Hepatic stellate cell (primary cell): ENCODE data around the gene PKP4.
"Not testable (repeated sequence)": the region's sequence is repeated elsewhere in the genome, so short reads cannot be mapped to it uniquely, and the experiment has no call there.

Experiments
- DNase-seq: peaks from one replicate; pipeline ENCODE4 v3.0.0; 2011; ENCODE audit warnings: low spot score

PKP4 gene, protein sequence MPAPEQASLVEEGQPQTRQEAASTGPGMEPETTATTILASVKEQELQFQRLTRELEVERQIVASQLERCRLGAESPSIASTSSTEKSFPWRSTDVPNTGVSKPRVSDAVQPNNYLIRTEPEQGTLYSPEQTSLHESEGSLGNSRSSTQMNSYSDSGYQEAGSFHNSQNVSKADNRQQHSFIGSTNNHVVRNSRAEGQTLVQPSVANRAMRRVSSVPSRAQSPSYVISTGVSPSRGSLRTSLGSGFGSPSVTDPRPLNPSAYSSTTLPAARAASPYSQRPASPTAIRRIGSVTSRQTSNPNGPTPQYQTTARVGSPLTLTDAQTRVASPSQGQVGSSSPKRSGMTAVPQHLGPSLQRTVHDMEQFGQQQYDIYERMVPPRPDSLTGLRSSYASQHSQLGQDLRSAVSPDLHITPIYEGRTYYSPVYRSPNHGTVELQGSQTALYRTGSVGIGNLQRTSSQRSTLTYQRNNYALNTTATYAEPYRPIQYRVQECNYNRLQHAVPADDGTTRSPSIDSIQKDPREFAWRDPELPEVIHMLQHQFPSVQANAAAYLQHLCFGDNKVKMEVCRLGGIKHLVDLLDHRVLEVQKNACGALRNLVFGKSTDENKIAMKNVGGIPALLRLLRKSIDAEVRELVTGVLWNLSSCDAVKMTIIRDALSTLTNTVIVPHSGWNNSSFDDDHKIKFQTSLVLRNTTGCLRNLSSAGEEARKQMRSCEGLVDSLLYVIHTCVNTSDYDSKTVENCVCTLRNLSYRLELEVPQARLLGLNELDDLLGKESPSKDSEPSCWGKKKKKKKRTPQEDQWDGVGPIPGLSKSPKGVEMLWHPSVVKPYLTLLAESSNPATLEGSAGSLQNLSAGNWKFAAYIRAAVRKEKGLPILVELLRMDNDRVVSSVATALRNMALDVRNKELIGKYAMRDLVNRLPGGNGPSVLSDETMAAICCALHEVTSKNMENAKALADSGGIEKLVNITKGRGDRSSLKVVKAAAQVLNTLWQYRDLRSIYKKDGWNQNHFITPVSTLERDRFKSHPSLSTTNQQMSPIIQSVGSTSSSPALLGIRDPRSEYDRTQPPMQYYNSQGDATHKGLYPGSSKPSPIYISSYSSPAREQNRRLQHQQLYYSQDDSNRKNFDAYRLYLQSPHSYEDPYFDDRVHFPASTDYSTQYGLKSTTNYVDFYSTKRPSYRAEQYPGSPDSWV

DNA sequence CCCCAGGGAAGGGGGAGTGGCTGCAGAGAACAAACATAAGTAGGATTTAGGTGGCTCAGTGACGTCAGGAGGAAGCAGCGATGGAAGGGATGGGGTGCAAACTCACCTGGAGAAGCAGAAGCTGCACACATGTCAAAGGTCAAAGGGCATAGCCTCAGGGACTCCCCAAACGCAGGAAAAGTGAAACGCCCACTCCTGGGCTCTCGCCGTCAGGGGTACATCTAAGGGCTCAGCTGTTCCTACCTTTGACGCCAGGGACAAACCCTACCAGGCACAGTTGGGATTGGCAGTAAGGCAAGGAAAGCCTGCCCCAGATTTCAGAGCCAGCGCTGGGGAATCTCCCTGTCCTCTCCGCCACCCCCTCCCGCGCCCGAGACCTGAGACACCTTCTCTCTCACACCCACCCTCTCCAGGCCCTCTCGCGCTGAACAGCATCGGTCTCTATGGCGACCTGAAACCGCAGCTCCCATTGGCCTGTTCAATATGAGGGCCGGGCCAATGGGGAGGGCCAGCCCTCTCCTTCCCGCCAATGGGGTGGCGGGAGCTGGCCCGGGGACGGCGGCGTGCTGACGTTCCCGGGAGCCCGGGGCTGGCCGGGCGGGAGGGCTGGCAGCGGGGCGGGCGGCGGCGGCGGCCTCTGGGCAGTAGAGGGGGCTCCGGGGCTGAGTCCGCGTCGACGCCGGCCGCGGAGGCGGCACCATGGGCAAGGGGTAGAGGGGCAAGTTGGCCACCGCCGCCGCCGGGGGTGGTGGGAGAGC is at the start of gene PKP4, which contains the start of gene CCDC148:
TSS of gene PKP4 (plus strand) at position 644 of the 758 bp plus-strand sequence. CDS start 76,233 bp downstream, outside the sequence.
TSS of gene CCDC148 (minus strand) at position 445 of the 758 bp plus-strand sequence. CDS start at position 131, 314 bp downstream.
- peak; percentile 95 for DNase-seq

GRCh38 chr2:158407031-158407430 is 49.7 kb upstream of the PKP4 start:
- DNase-seq, result no peak

GRCh38 chr2:158410132-158410531 is 46.6 kb upstream of the PKP4 start:
- no peak for DNase-seq

DNA sequence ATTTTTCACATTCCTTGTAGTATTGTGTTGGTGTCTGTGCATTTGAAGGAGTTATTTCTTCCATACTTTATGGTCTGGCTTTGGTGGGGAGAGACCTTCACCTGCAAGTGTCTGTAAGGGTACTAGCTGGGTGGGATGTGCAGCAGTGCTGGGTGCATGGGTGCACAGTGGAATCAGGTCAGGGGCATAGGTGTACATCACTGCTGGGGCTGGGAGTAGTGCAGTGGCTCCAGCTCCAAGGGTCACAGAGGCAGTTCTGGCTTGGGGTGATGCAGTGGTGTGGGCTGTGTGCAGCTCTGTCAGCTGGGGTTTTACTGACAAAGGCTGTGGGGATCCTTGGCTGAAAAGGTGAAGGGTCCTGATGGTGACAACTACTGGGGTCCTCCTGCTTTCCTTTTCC is 45.0 kb upstream of the PKP4 start:
- no peak for DNase-seq

DNA sequence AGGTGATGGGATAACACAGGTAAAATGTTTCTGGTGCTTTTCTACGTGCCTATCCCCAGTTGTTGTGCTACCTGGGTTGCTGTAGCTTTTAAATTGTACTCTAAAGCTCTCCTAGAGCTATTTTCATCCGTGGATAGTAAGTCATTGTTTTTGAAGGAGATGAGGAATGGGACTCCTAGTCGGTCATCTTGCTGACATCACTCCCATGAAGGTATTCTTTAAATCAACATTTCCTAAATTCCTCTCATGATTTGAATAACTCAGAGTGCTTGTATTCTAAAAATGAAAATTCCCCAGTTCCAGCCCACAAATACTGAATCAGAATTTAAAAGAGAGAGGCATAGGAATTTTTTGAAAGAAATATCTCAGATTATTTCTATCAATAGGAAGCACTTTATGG is 44.5 kb upstream of the PKP4 start:
- DNase-seq, result peak; percentile 27

GRCh38 chr2:158413581-158413980 is 43.2 kb upstream of the PKP4 start:
- DNase-seq, result no peak

GRCh38 chr2:158414538-158414937 is 42.2 kb upstream of the PKP4 start:
- DNase-seq, result peak; percentile 50

- no peak for DNase-seq
Measured at GRCh38 chr2:158432117-158432516, 24.6 kb upstream of the PKP4 start.

DNA sequence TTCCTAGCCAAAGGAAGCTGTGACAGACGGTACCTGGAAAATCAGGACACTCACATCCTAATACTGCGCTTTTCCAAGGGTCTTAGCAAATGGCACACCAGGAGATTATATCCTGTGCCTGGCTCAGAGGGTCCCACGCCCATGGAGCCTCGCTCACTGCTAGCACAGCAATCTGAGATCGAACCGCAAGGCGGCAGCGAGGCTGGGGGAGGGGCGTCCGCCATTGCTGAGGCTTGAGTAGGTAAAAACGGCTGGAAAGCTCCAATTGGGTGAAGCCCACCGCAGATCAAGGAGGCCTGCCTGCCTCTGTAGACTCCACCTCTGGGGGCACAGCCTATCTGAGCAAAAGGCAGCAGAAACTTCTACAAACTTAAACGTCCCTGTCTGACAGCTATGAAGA is 23.0 kb upstream of the PKP4 start:
- not testable (repeated sequence) for DNase-seq

DNA sequence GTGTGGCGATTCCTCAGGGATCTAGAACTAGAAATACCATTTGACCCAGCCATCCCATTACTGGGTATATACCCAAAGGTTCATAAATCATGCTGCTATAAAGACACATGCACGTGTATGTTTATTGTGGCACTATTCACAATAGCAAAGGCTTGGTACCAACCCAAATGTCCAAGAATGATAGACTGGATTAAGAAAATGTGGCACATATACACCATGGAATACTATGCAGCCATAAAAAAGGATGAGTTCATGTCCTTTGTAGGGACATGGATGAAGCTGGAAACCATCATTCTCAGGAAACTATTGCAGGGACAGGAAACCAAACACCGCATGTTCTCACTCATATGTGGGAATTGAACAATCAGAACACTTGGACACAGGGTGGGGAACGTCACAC is 17.7 kb upstream of the PKP4 start:
- not testable (repeated sequence) for DNase-seq

- DNase-seq, result no peak
Measured at GRCh38 chr2:158443606-158444005, 13.1 kb upstream of the PKP4 start.

DNA sequence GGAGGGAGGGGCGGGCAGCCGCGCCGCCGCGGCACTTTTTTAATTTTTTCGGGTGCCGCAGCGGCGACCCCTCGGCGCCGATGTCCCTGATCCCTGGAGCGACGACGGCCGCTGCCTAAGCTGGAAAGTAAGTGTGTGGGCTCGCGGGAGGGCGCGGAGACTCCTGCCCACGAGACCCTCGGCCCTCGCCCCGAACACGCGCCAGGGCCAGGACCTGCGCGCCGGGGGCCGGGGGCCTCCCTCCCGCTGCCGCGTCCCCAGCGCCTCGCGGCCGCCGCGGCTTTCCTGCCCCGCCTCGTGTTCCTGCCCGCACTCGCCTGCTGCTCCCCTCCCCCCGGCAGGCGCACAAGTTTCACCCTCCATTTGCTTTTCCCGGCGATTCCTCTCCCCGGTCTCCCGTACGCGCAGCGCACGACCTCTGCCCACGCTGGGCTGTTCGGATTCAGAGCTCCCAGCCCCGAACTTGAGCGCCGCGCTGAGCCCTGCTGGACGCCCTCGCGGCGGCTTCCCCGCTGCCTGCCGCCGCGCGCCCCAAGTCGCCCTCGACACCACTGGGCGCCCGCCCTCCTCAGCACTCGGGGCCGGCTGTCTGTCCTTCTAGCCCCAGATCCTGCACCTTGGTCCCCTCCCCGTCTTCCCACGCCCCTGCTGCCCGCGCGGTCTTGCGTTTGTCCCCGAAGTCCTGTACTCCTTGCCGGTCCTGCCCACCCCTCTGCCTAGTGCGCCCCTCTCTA is 507 bp downstream of the PKP4 start:
- peak; percentile 60 for DNase-seq

GRCh38 chr2:158457826-158458616 is 1.3 kb downstream of the PKP4 start:
- peak; percentile 59 for DNase-seq

- no peak for DNase-seq
Measured at GRCh38 chr2:158458617-158458920, 1.8 kb downstream of the PKP4 start.

DNA sequence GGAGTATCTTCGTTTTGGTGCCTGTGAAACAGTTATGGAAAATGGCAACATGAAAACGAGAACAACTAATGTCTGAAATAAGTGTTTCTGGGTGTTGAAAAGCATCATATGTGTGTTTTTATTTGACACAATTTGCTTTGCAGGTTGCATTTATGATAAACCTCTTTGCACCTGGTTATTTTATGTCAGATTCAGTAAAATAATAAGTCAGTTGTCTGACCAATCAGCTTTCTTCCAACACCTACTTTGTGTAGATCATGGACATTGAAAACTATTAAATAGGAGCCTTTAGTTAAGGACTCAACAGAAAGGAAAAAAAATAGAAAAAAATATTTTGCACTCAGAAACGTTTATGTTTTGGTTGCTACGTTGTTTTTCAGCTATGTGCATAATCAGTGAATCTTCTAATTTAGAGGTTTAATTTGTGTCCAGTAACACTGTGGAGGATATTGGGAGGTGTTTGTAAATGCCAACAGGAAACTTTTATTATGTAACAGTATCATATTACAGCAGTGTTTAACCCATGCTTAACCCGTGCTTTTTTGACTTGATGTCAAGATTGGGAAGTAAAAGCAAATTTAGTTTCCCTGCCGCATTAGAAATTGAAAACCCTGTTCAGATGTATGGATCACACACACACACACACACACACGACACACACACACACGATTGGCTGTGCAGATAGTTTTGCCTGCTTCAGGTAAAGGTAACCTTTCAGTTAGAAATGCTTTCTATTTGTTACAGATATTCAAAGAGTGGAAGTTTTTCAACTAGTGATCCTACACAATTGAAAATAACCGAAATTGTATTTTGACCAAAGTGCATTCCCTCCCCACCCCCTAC is 2.6 kb downstream of the PKP4 start:
- no peak for DNase-seq

- no peak for DNase-seq
Measured at GRCh38 chr2:158460632-158461297, 4.0 kb downstream of the PKP4 start.

- DNase-seq, result no peak
Measured at GRCh38 chr2:158463496-158464095, 6.8 kb downstream of the PKP4 start.
